HUDEP-2 (cell line): ENCODE measurements around the gene LTBP1.

Experiments used
- DNase-seq, 76 experiments: peaks; one replicate each; lab custom pipeline; 2025; ENCODE audit not compliant: unreplicated experiment in 76 of 76; lab: John Stamatoyannopoulos, UW

LTBP1 gene

GRCh38 chr2:33392366-33392765 is 445.6 kb downstream of the LTBP1 start:
- no peak for DNase-seq

GRCh38 chr2:33395034-33395433 is 448.3 kb downstream of the LTBP1 start:
- no peak for DNase-seq

GRCh38 chr2:33395655-33396249 is 449.0 kb downstream of the LTBP1 start:
- peak in 38 of 76 experiments; percentile 1 to 44 (median 18) for DNase-seq

GRCh38 chr2:33404321-33404720 is 457.6 kb downstream of the LTBP1 start:
- DNase-seq = no peak

GRCh38 chr2:33406622-33407021 is 459.9 kb downstream of the LTBP1 start:
- DNase-seq = no peak

- DNase-seq = no peak
Observed at GRCh38 chr2:33408109-33408508, 461.4 kb downstream of the LTBP1 start.

- no peak for DNase-seq
Observed at GRCh38 chr2:33409417-33409955, 462.7 kb downstream of the LTBP1 start.

GRCh38 chr2:33411765-33412164 is 465.0 kb downstream of the LTBP1 start:
- no peak for DNase-seq

GRCh38 chr2:33412920-33413319 is 466.2 kb downstream of the LTBP1 start:
- DNase-seq = peak in 1 of 76 experiments; percentile 0

GRCh38 chr2:33419581-33420200 is 472.9 kb downstream of the LTBP1 start:
- DNase-seq = no peak

GRCh38 chr2:33420726-33421125 is 474.0 kb downstream of the LTBP1 start:
- no peak for DNase-seq

GRCh38 chr2:33421820-33422219 is 475.1 kb downstream of the LTBP1 start:
- DNase-seq = no peak

- DNase-seq = no peak
Observed at GRCh38 chr2:33425161-33425560, 478.4 kb downstream of the LTBP1 start.

GRCh38 chr2:33425586-33426031 is 478.9 kb downstream of the LTBP1 start:
- no peak for DNase-seq

GRCh38 chr2:33426666-33427231 is 480.0 kb downstream of the LTBP1 start:
- DNase-seq = peak in 1 of 76 experiments; percentile 1

- DNase-seq = no peak
Observed at GRCh38 chr2:33430077-33430476, 483.3 kb downstream of the LTBP1 start.

- DNase-seq = no peak
Observed at GRCh38 chr2:33430856-33431255, 484.1 kb downstream of the LTBP1 start.

GRCh38 chr2:33432871-33433270 is 486.1 kb downstream of the LTBP1 start:
- DNase-seq = no peak

- no peak for DNase-seq
Observed at GRCh38 chr2:33433279-33434235, 486.8 kb downstream of the LTBP1 start.

GRCh38 chr2:33435518-33435917 is 488.8 kb downstream of the LTBP1 start:
- no peak for DNase-seq

GRCh38 chr2:33436083-33436482 is 489.3 kb downstream of the LTBP1 start:
- no peak for DNase-seq
